Stimulated activated CD4-positive, alpha-beta T cell treated with anti-CD3 and anti-CD28 coated beads, Interleukin-4, amount 100 ng/mL, for 4 hours (primary cell): ENCODE data around the gene PGAM2.
"Not testable (repeated sequence)": the region's sequence is repeated elsewhere in the genome, so short reads cannot be mapped to it uniquely, and the experiment has no call there.

Experiments used
- DNase-seq, 2 experiments: peaks; one replicate each; pipeline ENCODE4 v3.0.0-alpha.2; 2020

PGAM2 gene

DNA sequence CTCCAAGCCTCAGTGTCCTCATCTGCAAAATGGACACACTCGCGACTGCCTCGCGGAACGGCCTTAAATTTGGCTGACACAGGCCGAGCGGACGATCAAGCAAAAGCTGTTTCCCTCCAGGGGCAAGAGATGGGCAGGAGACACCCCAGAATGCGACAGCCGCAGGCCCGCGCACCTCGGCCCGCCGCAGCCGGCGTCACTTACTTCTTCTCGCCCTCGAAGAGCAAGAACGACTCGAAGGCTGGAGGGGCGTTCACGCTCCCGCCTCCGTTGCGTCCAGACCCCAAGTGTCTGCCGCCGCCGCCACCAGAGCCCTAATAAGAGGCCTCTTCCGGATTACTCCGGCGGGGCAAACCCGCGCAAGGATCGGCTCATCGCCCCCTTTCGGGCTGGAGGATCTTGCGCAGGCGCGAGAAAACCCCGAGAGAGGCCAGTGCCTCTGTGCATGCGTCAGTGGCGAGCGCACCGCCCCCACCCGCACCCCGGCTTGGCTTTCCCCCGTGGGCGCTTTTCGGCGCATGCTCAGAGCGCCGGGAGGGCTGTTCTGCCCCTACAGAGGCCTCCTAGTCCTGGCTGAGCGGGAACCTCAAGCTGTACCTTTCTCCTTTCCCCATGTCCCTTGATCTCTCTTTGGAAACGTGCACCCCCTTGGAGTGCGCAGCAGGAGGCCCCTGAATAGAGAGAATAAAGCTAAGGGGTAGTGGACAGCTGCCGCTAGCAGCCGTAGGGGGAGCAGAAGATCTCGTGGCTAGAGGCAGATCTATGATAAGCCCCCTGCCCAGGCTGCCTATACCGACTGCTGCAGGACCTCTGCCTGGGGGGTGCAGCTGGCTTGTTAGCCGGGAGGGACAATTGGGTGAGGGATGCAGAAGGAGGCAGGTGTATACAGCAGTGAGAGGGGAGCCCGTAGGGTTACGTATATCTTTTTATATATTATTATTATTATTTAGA lies 46.2 kb downstream of the PGAM2 start:
- DNase-seq, result peak; percentile 99

DNA sequence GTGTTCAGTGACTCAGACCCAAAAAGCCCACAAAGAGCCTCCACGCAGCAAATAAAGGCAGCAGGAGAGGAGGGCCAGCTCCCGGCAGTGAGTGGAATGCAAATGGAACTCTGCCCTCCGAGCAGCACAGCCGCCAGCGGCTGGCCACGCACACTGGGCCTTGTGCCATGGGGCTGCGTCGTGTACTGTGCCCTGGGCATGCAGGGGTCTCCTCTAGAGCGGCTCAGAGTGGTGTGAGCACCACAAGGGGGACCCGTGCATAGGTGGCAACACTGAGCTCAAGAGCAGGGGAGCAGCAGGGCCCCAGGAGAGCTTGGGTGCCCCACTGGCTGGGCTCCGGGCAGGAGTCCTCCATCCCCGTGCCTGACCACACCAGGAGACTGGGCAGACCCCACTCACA lies 50.3 kb downstream of the PGAM2 start:
- not testable (repeated sequence) for DNase-seq
